ENCODE results near the gene PCDHGB4. TPM values are rescaled to one million over a fixed set of nuclear protein-coding genes. Genes with fewer than 3 reads are reported as not detected.
"Not testable (repeated sequence)": the region's sequence is repeated elsewhere in the genome, so short reads cannot be mapped to it uniquely, and the experiment has no call there.

PCDHGB4 gene
- total RNA-seq, 1 donor from 2014 or later, result 4.7 TPM

DNA sequence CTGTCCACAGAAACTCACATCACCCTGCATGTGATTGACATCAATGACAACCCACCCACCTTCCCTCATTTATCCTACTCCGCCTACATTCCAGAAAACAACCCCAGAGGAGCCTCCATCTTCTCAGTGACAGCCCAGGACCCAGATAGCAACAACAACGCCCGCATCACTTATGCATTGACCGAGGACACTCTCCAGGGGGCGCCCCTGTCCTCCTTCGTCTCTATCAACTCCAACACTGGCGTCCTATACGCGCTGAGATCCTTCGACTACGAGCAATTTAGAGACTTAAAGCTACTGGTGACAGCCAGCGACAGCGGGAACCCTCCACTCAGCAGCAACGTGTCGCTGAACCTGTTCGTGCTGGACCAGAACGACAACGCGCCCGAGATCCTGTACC lies 42.2 kb upstream of the PCDHGB4 start:
- DNase-seq (ENCODE audit: low read depth), result no peak
- TF ChIP-seq, protein P1, sequence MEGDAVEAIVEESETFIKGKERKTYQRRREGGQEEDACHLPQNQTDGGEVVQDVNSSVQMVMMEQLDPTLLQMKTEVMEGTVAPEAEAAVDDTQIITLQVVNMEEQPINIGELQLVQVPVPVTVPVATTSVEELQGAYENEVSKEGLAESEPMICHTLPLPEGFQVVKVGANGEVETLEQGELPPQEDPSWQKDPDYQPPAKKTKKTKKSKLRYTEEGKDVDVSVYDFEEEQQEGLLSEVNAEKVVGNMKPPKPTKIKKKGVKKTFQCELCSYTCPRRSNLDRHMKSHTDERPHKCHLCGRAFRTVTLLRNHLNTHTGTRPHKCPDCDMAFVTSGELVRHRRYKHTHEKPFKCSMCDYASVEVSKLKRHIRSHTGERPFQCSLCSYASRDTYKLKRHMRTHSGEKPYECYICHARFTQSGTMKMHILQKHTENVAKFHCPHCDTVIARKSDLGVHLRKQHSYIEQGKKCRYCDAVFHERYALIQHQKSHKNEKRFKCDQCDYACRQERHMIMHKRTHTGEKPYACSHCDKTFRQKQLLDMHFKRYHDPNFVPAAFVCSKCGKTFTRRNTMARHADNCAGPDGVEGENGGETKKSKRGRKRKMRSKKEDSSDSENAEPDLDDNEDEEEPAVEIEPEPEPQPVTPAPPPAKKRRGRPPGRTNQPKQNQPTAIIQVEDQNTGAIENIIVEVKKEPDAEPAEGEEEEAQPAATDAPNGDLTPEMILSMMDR (conservative IDR thresholded peaks at IDR 0.05; ENCODE audit: low read depth, low read length), result no peak
- H3K4me3 ChIP-seq (ENCODE audit: low read depth, low read length), result no peak overlapping the region

DNA sequence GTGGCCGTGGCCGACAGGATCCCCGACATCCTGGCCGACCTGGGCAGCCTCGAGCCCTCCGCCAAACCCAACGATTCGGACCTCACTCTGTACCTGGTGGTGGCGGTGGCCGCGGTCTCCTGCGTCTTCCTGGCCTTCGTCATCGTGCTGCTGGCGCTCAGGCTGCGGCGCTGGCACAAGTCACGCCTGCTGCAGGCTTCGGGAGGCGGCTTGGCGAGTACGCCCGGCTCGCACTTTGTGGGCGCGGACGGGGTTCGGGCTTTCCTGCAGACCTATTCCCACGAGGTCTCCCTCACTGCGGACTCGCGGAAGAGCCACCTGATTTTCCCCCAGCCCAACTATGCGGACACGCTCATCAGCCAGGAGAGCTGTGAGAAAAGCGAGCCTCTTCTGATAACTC lies 41.5 kb upstream of the PCDHGB4 start:
- not testable (repeated sequence) for DNase-seq (ENCODE audit: low read depth)

DNA sequence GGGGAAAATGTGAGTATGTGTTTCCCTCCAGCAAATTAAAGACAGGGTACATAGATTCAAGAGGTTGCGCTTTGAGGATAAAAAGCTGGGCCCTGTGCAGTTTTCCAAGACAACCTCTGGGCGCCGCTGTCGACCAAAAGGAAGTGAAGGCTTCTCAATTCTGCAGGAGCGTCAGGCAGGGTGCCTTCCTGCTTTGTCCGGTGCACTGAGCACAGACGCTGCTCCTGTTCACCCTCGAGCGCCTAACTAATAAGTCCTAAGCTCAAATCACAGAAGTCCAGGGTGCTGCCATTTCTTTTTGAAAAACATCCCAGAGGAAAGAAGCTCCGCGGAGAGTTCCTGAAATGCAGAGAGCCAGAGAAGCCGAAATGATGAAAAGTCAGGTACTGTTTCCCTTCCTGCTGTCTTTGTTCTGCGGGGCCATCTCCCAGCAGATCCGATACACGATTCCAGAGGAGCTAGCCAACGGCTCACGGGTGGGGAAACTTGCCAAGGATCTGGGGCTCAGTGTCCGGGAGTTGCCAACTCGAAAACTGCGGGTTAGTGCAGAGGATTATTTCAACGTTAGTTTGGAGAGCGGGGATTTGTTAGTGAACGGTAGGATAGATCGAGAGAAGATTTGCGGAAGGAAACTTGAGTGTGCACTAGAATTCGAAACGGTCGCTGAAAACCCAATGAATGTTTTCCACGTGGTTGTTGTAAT lies 37.4 kb upstream of the PCDHGB4 start, which contains the start of gene PCDHGB1:
Gene PCDHGB1 (plus strand): TSS at position 183 of the 703 bp plus-strand sequence. CDS start 162 bp downstream, at position 345.
- TF ChIP-seq, protein P1 (conservative IDR thresholded peaks at IDR 0.05; ENCODE audit: low read depth, low read length), result peak; percentile 54
- H3K4me3 ChIP-seq (ENCODE audit: low read depth, low read length), result peak within 1 kb of the TSS; percentile 37
- DNase-seq (ENCODE audit: low read depth), result no peak

More for the DNA sequence above, 41.5 kb upstream of the PCDHGB4 start:
- not testable (repeated sequence) for H3K4me3 ChIP-seq (ENCODE audit: low read depth, low read length)

DNA sequence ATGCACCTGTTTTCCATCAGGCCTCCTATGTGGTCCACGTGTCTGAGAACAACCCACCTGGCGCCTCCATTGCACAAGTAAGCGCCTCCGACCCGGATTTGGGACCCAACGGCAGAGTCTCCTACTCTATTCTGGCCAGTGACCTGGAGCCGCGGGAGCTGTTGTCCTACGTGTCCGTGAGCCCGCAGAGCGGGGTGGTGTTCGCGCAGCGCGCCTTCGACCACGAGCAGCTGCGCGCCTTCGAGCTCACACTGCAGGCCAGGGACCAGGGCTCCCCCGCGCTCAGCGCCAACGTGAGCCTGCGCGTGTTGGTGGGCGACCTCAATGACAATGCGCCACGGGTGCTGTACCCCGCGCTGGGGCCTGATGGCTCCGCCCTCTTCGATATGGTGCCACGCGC lies 35.9 kb upstream of the PCDHGB4 start:
- H3K4me3 ChIP-seq (ENCODE audit: low read depth, low read length), result no peak overlapping the region
- TF ChIP-seq, protein P1 (conservative IDR thresholded peaks at IDR 0.05; ENCODE audit: low read depth, low read length), result no peak
- no peak for DNase-seq (ENCODE audit: low read depth)

DNA sequence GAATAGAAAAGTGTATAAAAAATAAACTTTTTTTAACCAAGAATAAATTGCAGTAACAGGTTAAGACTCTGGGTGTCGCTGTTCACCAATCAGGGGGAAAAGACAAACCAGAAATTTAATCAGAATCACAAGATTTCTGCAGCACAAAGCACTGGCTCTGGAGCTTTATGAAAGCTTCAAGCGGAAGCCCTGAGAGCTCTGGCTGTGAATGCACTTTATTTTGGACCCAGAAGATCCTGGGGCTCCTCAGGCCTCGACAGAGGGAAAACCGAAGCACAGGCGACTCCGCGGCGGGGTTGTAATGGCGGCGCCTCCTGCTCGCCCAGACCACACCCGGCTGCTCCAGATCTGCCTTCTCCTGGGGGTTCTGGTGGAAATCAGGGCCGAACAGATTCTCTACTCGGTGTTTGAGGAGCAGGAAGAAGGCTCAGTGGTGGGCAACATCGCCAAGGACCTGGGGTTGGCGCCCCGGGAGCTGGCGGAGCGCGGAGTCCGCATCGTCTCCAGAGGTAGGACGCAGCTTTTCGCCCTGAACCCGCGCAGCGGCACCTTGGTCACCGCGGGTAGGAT lies 32.5 kb upstream of the PCDHGB4 start, which contains the start of gene PCDHGA4:
Gene PCDHGA4 (plus strand): TSS at position 122 of the 570 bp plus-strand sequence. CDS start 87 bp downstream, at position 209.
- peak within 1 kb of the TSS; percentile 32 for H3K4me3 ChIP-seq (ENCODE audit: low read depth, low read length)
- no peak for DNase-seq (ENCODE audit: low read depth)
- TF ChIP-seq, protein P1 (conservative IDR thresholded peaks at IDR 0.05; ENCODE audit: low read depth, low read length), result peak; percentile 52

DNA sequence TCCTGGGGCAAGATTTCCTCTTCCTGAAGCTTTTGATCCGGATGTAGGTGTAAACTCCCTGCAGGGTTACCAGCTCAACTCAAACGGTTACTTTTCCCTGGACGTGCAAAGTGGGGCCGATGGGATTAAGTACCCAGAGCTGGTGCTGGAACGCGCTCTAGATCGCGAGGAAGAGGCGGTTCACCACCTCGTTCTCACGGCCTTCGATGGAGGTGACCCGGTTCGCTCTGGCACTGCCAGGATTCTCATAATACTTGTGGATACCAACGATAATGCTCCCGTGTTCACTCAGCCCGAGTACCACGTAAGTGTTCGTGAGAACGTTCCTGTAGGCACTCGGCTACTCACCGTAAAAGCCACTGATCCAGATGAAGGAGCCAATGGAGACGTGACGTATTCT lies 31.9 kb upstream of the PCDHGB4 start:
- no peak overlapping the region for H3K4me3 ChIP-seq (ENCODE audit: low read depth, low read length)
- TF ChIP-seq, protein P1 (conservative IDR thresholded peaks at IDR 0.05; ENCODE audit: low read depth, low read length), result no peak
- no peak for DNase-seq (ENCODE audit: low read depth)

DNA sequence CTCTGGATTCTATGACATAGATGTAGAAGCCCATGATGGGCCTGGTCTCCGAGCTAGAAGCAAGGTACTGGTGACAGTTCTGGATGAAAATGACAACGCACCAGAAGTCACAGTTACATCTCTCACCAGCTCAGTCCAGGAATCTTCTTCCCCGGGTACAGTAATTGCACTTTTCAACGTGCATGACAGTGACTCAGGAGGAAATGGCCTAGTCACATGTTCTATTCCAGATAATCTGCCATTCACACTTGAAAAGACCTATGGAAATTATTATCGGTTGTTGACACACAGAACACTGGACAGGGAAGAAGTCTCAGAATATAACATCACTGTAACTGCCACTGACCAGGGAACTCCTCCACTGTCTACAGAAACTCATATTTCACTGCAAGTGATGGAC lies 31.4 kb upstream of the PCDHGB4 start:
- no peak overlapping the region for H3K4me3 ChIP-seq (ENCODE audit: low read depth, low read length)
- no peak for DNase-seq (ENCODE audit: low read depth)
- TF ChIP-seq, protein P1 (conservative IDR thresholded peaks at IDR 0.05; ENCODE audit: low read depth, low read length), result no peak
